Ectodermal cell (in vitro differentiated cells): Measurements from ENCODE around the gene BRAT1.
"Not testable (repeated sequence)": the region's sequence is repeated elsewhere in the genome, so short reads cannot be mapped to it uniquely, and the experiment has no call there.

Experiments used
- H3K27ac ChIP-seq: 2 replicates; pipeline ENCODE4 v1.7.0; 2013; ENCODE audit warnings: mild to moderate bottlenecking, low read depth, low read length; ENCODE audit not compliant: insufficient read depth, poor library complexity, severe bottlenecking
- H3K27me3 ChIP-seq: 2 replicates; pipeline ENCODE4 v1.7.0; 2013; ENCODE audit warnings: mild to moderate bottlenecking, low read length; ENCODE audit not compliant: insufficient read depth, control insufficient read depth, poor library complexity, severe bottlenecking
- H3K36me3 ChIP-seq: one replicate; pipeline ENCODE4 v1.7.0; 2013; ENCODE audit warnings: low read length; ENCODE audit not compliant: control insufficient read depth, insufficient read depth
- H3K4me1 ChIP-seq: one replicate; pipeline ENCODE4 v1.7.0; 2013; ENCODE audit warnings: low read length; ENCODE audit not compliant: control insufficient read depth, insufficient read depth
- H3K4me3 ChIP-seq: 2 replicates; pipeline ENCODE4 v1.7.0; 2013; ENCODE audit warnings: low read depth, low read length, control low read depth; ENCODE audit not compliant: insufficient read depth
- H3K9me3 ChIP-seq: 2 replicates; pipeline ENCODE4 v1.7.0; 2013; ENCODE audit warnings: mild to moderate bottlenecking, low read length, moderate library complexity; ENCODE audit not compliant: control insufficient read depth
- WGBS, 2 experiments: methylation state at CpG; one replicate each; pipeline ENCODE4 v1.1.7; 2013; ENCODE audit warnings: missing lambda C conversion rate in 2 of 2; 5-methylcytosine and 5-hydroxymethylcytosine counted together

Gene BRAT1

GRCh38 chr7:2596464-2597272, 41.3 kb upstream of the BRAT1 start:
- Histone ChIP-seq H3K4me1 (no peaks in the 10 kb centered on the region), H3K4me3 (no peak overlapping the region), H3K27ac (no peak overlapping the region), H3K36me3 (peaks cover 9% of the 10 kb centered on the region), H3K27me3 (no peaks in the 10 kb centered on the region), H3K9me3 (no peaks in the 10 kb centered on the region)
- 96% methylated on average over 22 of the region's 22 CpGs for WGBS, 2 experiments

- H3K4me3 ChIP-seq: no peak overlapping the region
- H3K36me3 ChIP-seq: peaks cover 9% of the 10 kb centered on the region
- no peaks in the 10 kb centered on the region for H3K27me3 ChIP-seq
- H3K27ac ChIP-seq: no peak overlapping the region
- H3K9me3 ChIP-seq: no peaks in the 10 kb centered on the region
- no peaks in the 10 kb centered on the region for H3K4me1 ChIP-seq
- WGBS, 2 experiments: 95 to 96% methylated on average over 27 of the region's 27 CpGs
Measured at GRCh38 chr7:2595258-2595860, 40.0 kb upstream of the BRAT1 start.

- no peaks in the 10 kb centered on the region for H3K4me1 ChIP-seq
- peaks cover 9% of the 10 kb centered on the region for H3K36me3 ChIP-seq
- H3K27ac ChIP-seq: no peak overlapping the region
- 94 to 96% methylated on average over 10 of the region's 10 CpGs for WGBS, 2 experiments
- no peaks in the 10 kb centered on the region for H3K27me3 ChIP-seq
- no peaks in the 10 kb centered on the region for H3K9me3 ChIP-seq
- H3K4me3 ChIP-seq: no peak overlapping the region
Measured at GRCh38 chr7:2594599-2594998, 39.3 kb upstream of the BRAT1 start.

GRCh38 chr7:2593036-2593727, 37.9 kb upstream of the BRAT1 start:
- WGBS, 2 experiments: 94 to 95% methylated on average over 38 of the region's 38 CpGs

GRCh38 chr7:2592375-2592865, 37.1 kb upstream of the BRAT1 start:
- 94 to 96% methylated on average over 23 of the region's 23 CpGs for WGBS, 2 experiments

More at GRCh38 chr7:2593036-2593727, 37.9 kb upstream of the BRAT1 start:
- no peak overlapping the region for H3K27ac ChIP-seq
- H3K9me3 ChIP-seq: no peaks in the 10 kb centered on the region
- no peaks in the 10 kb centered on the region for H3K36me3 ChIP-seq
- no peaks in the 10 kb centered on the region for H3K4me1 ChIP-seq
- H3K27me3 ChIP-seq: no peaks in the 10 kb centered on the region
- no peak overlapping the region for H3K4me3 ChIP-seq

GRCh38 chr7:2589941-2590340, 34.6 kb upstream of the BRAT1 start:
- H3K4me3 ChIP-seq, H3K27me3 ChIP-seq, H3K9me3 ChIP-seq, H3K4me1 ChIP-seq, H3K36me3 ChIP-seq, H3K27ac ChIP-seq: not testable (repeated sequence)
- 94 to 96% methylated on average over 15 of the region's 15 CpGs for WGBS, 2 experiments

More at GRCh38 chr7:2592375-2592865, 37.1 kb upstream of the BRAT1 start:
- H3K4me3 ChIP-seq: no peak overlapping the region
- H3K9me3 ChIP-seq: no peaks in the 10 kb centered on the region
- no peaks in the 10 kb centered on the region for H3K36me3 ChIP-seq
- no peaks in the 10 kb centered on the region for H3K4me1 ChIP-seq
- no peaks in the 10 kb centered on the region for H3K27me3 ChIP-seq
- no peak overlapping the region for H3K27ac ChIP-seq

GRCh38 chr7:2589341-2589740, 34.0 kb upstream of the BRAT1 start:
- H3K27ac ChIP-seq: no peak overlapping the region
- H3K4me1 ChIP-seq: no peaks in the 10 kb centered on the region
- no peak overlapping the region for H3K4me3 ChIP-seq
- no peaks in the 10 kb centered on the region for H3K9me3 ChIP-seq
- no peaks in the 10 kb centered on the region for H3K36me3 ChIP-seq
- H3K27me3 ChIP-seq: no peaks in the 10 kb centered on the region
- 94 to 95% methylated on average over 16 of the region's 16 CpGs for WGBS, 2 experiments

- Histone ChIP-seq H3K27me3 (no peaks in the 10 kb centered on the region), H3K9me3 (no peaks in the 10 kb centered on the region), H3K4me1 (no peaks in the 10 kb centered on the region), H3K27ac (no peak overlapping the region), H3K36me3 (no peaks in the 10 kb centered on the region), H3K4me3 (no peak overlapping the region)
- 96 to 97% methylated on average over 21 of the region's 21 CpGs for WGBS, 2 experiments
Measured at GRCh38 chr7:2587778-2588177, 32.5 kb upstream of the BRAT1 start.

- Histone ChIP-seq H3K4me1 (no peaks in the 10 kb centered on the region), H3K27me3 (no peaks in the 10 kb centered on the region), H3K4me3 (no peak overlapping the region), H3K27ac (no peak overlapping the region), H3K9me3 (no peaks in the 10 kb centered on the region), H3K36me3 (no peaks in the 10 kb centered on the region)
- 89 to 90% methylated on average over 9 of the region's 9 CpGs for WGBS, 2 experiments
Measured at GRCh38 chr7:2587134-2587533, 31.8 kb upstream of the BRAT1 start.
